GM12878 (cell line): ENCODE measurements around the gene FGD5. TPM values are rescaled to one million over a fixed set of nuclear protein-coding genes. Genes with fewer than 3 reads are reported as not detected.
A peak's percentile ranks its signal among the peaks of the same experiment; 100 is the strongest.

Experiments used
- ATAC-seq: fragments of 200-7000 bp; cut with Tn5 transposase; 3 replicates; pipeline ENCODE4 v1.9.1; 2020; ENCODE audit warnings: mild to moderate bottlenecking, moderate library complexity
- BruUV-seq: library from RNA; stranded (reverse); fragments of 400-500 nt; replicated peaks from 2 replicates; lab custom pipeline; 2021; lab: Mats Ljungman, UMichigan
- CTCF ChIA-PET: fragments of 300-600 bp; sonication (Branson Sonifier 250); formaldehyde crosslinking; extraction: SDS; loops from one replicate; lab custom pipeline; 2021; ENCODE audit warnings: inconsistent platforms; lab: Yijun Ruan, JAX
- POLR2A ChIA-PET: fragments of 350-600 bp; formaldehyde crosslinking; extraction: SDS; loops from one replicate; lab custom pipeline; 2021; ENCODE audit warnings: inconsistent platforms; lab: Charles Lee
- RAD21 ChIA-PET: fragments of 300-600 bp; sonication (Branson Sonifier 250); formaldehyde crosslinking; loops from one replicate; lab custom pipeline; 2023; ENCODE audit warnings: antibody characterized with exemption; ENCODE audit not compliant: unreplicated experiment; lab: Charles Lee
- SMC1A ChIA-PET: fragments of 300-600 bp; sonication (Branson Sonifier 250); formaldehyde crosslinking; loops from one replicate; lab custom pipeline; 2023; ENCODE audit not compliant: unreplicated experiment, uncharacterized antibody; lab: Charles Lee
- DNase-seq: peaks from one replicate; pipeline ENCODE4 v3.0.0-alpha.2; 2011; ENCODE audit warnings: low read depth, low spot score
- FAIRE-seq: peaks from 3 replicates; lab custom pipeline; 2011; peaks lifted over from hg19 to GRCh38; lab: Jason Lieb, UNC
- H2AFZ ChIP-seq: 2 replicates; pipeline ENCODE4 v1.6.0; 2011; ENCODE audit warnings: low read depth, low read length, control low read depth; ENCODE audit not compliant: control insufficient read depth
- H3K27ac ChIP-seq: 2 replicates; pipeline ENCODE4 v1.5.1; 2011; ENCODE audit warnings: control low read depth; ENCODE audit not compliant: control insufficient read depth, insufficient read depth
- H3K27me3 ChIP-seq, 2 experiments: replicated peaks in 1 of 2; 2 replicates each; pipeline versions ENCODE4 v1.6.0 to v1.6.1; 2011; ENCODE audit warnings: low read length in 1 of 2; ENCODE audit not compliant: control insufficient read depth in 2 of 2, insufficient read depth in 2 of 2
- H3K36me3 ChIP-seq, 2 experiments: 2 replicates each; pipeline ENCODE4 v1.5.1; 2011; ENCODE audit warnings: low read length in 1 of 2; ENCODE audit not compliant: control insufficient read depth in 2 of 2, insufficient read depth in 2 of 2
- H3K4me1 ChIP-seq: 2 replicates; pipeline ENCODE4 v1.6.1; 2011; ENCODE audit warnings: mild to moderate bottlenecking, low read length, moderate library complexity, mixed read lengths; ENCODE audit not compliant: control insufficient read depth, insufficient read depth
- H3K4me2 ChIP-seq: 2 replicates; pipeline ENCODE4 v1.6.0; 2011; ENCODE audit warnings: control low read depth; ENCODE audit not compliant: control insufficient read depth, insufficient read depth
- H3K4me3 ChIP-seq: fragments of 200-600 bp; sonication (generic); 2 replicates; pipeline ENCODE4 v1.5.1; 2016
- H3K79me2 ChIP-seq: 2 replicates; pipeline ENCODE4 v1.6.0; 2011; ENCODE audit warnings: low read length; ENCODE audit not compliant: control insufficient read depth, insufficient read depth
- H3K9ac ChIP-seq: 2 replicates; pipeline ENCODE4 v1.8.0; 2011; ENCODE audit warnings: low read length, control low read depth, mixed read lengths; ENCODE audit not compliant: control insufficient read depth, insufficient read depth
- H3K9me3 ChIP-seq: replicated peaks from 3 replicates; pipeline ENCODE4 v1.5.1; 2011; ENCODE audit warnings: mild to moderate bottlenecking, low read length; ENCODE audit not compliant: control insufficient read depth, insufficient read depth
- H4K20me1 ChIP-seq: 2 replicates; pipeline ENCODE4 v1.6.0; 2011; ENCODE audit not compliant: control insufficient read depth, insufficient read depth
- ATF7 ChIP-seq: fragments of 450-650 bp; IDR thresholded peaks from 2 replicates; pipeline ENCODE4 v1.6.1; 2016; ENCODE audit warnings: low read depth, mild to moderate bottlenecking
- BHLHE40 ChIP-seq, 2 experiments: fragments of 450-650 bp in 1 of 2; IDR thresholded peaks; 2 replicates each; pipeline ENCODE4 v1.6.1; 2011 to 2017; ENCODE audit warnings: low read depth in 2 of 2, borderline replicate concordance in 1 of 2, improper control_type of control experiment in 1 of 2, low read length in 1 of 2, mild to moderate bottlenecking in 1 of 2
- JUNB ChIP-seq: IDR thresholded peaks from 2 replicates; pipeline ENCODE4 v1.6.1; 2016; ENCODE audit warnings: antibody characterized with exemption, mild to moderate bottlenecking
- KLF5 ChIP-seq: fragments of 450-650 bp; IDR thresholded peaks from 2 replicates; pipeline ENCODE4 v1.6.1; 2014; ENCODE audit warnings: mild to moderate bottlenecking; ENCODE audit not compliant: partially characterized antibody
- NFYA ChIP-seq: IDR thresholded peaks from 2 replicates; pipeline ENCODE4 v1.6.1; 2011; ENCODE audit warnings: low read depth, mild to moderate bottlenecking, low read length, improper control_type of control experiment, borderline replicate concordance
- NR2C1 ChIP-seq: fragments of 450-650 bp; IDR thresholded peaks from 2 replicates; pipeline ENCODE4 v1.6.1; 2017; ENCODE audit warnings: antibody characterized with exemption, mild to moderate bottlenecking, moderate library complexity
- POLR2AphosphoS2 ChIP-seq: IDR thresholded peaks from 2 replicates; pipeline ENCODE4 v1.6.1; 2011; ENCODE audit warnings: low read depth, mild to moderate bottlenecking, low read length, improper control_type of control experiment, moderate library complexity
- RBBP5 ChIP-seq: fragments of 200-600 bp; sonication (generic); conservative IDR thresholded peaks from 2 replicates; pipeline ENCODE4 v1.6.1; 2016
- RELB ChIP-seq: fragments of 450-650 bp; IDR thresholded peaks from 2 replicates; pipeline ENCODE4 v1.6.1; 2017; ENCODE audit warnings: low read depth, mild to moderate bottlenecking, moderate library complexity
- SMAD5 ChIP-seq: IDR thresholded peaks from 2 replicates; pipeline ENCODE4 v1.6.1; 2016; ENCODE audit warnings: antibody characterized with exemption, low read depth
- YY1 ChIP-seq: IDR thresholded peaks from 2 replicates; pipeline ENCODE4 v1.6.1; 2011; ENCODE audit warnings: low read depth, mild to moderate bottlenecking, low read length
- ZBTB33 ChIP-seq: fragments of 450-650 bp; IDR thresholded peaks from 2 replicates; pipeline ENCODE4 v1.6.1; 2017; ENCODE audit warnings: mild to moderate bottlenecking
- WGBS: methylation state at CpG from one replicate; pipeline ENCODE4 v1.1.6; 2016; ENCODE audit warnings: low lambda C conversion rate; ENCODE audit not compliant: insufficient replicate concordance, insufficient coverage; ENCODE audit errors: missing lambda C conversion rate; 5-methylcytosine and 5-hydroxymethylcytosine counted together
- in situ Hi-C: fragments of 300-500 bp; cut with MboI; formaldehyde crosslinking; loops from 9 replicates; pipeline ENCODE4 v1.14.3; 2018; ENCODE audit warnings: mixed read lengths
- intact Hi-C: fragments of 100-400 bp; cut with micrococcal nuclease; formaldehyde crosslinking; loops from one replicate; pipeline ENCODE4 v1.14.2; 2022; ENCODE audit not compliant: unreplicated experiment
- polyA plus RNA-seq, 11 experiments: library from polyadenylated mRNA; depleted of rRNA in 4 of 11; unstranded in 6 of 11; stranded (reverse) in 5 of 11; fragments of >200 nt; fragmentation: Nextera tagmentation in 4 of 11; fragmentation: Illumina TruSeq in 1 of 11; extraction: Ambion mirVana in 4 of 11; extraction: Trizol in 1 of 11; gene quantifications; 1 replicate in 1 of 11; 2 replicates in 10 of 11; pipeline versions ENCODE4 v1.2.1 to v1.2.3, GENCODE V29; 2011 to 2016; ENCODE audit warnings: inconsistent platforms in 2 of 11, missing spikeins in 2 of 11, low read depth in 1 of 11
- total RNA-seq, 4 experiments: library from RNA; depleted of rRNA in 3 of 4; stranded (reverse); fragments of >200 nt in 3 of 4; fragmentation: Illumina TruSeq in 1 of 4; extraction: Trizol in 1 of 4; gene quantifications; 2 replicates each; pipeline versions ENCODE4 v1.2.1 to v1.2.3, GENCODE V29; 2013 to 2021
- TF ChIP-seq, protein P1 (sequence below): fragments of 450-650 bp; IDR thresholded peaks from 2 replicates; pipeline ENCODE4 v1.6.1; 2017; ENCODE audit warnings: borderline replicate concordance

The FGD5 gene
- total and polyA plus RNA-seq, 10 of the 15 experiments (the other 5 are each of a cell fraction or from before 2014, with no cell fraction given), result 0.03 to 0.13 (median 0.11) TPM; not detected in 3

DNA sequence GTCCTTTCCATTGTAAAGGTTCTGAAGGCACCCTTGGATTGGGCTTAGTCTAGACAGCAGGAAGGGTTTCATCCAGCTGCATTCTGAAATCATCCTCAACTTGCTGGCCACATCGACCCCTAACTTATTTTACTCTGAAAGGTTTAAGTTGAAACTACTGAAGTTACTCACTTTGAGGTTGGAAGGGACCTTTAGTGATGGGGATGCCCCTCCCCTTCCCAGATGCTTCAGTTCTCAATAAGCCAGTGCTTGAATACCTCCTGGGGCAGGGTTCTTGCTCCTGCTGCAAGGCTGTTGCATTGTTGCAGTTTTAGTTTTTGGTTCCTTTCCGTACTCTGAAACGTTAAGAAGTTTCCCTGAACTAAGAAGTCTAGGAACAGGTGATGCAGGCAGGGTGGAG, 26.4 kb downstream of the FGD5 start:
- Histone ChIP-seq H3K27ac (no peak overlapping the region), H3K79me2 (no peaks in the 10 kb centered on the region), H3K4me2 (no peak overlapping the region), H4K20me1 (no peaks in the 10 kb centered on the region), H3K4me1 (peaks cover 6% of the 10 kb centered on the region; the same call in 1 of the 2 replicates)
- CTCF ChIA-PET, result interaction anchor here (0.9 kb wide), 1 partner anchor 55 kb away, joined by 3 read pairs; no protein-coding TSS in a partner anchor
- 0% methylated on average over 3 of the region's 3 CpGs for WGBS
- BruUV-seq, result no TSS peak
- TF ChIP-seq JUNB (peak; percentile 25; the same call in 1 of the 2 replicates), ATF7 (no peak)
- TF ChIP-seq, all 136 proteins: peak for 1
- no peak overlapping the region for H3K9ac ChIP-seq
- RAD21 ChIA-PET, result interaction anchor here (1.2 kb wide), 1 partner anchor 20 kb away, joined by 3 read pairs; no protein-coding TSS in a partner anchor
- FAIRE-seq (peak; percentile 66), DNase-seq (no peak), ATAC-seq (peak; percentile 39)
- SMC1A ChIA-PET, result no interaction called here
- intact Hi-C loops, result no loop called here
- no peak overlapping the region for H2AFZ ChIP-seq
- H3K36me3 ChIP-seq, result no peaks in the 10 kb centered on the region
- H3K27me3 ChIP-seq, result peaks cover 0 to 3% of the 10 kb centered on the region in 2 experiments; a peak in 3 of 4 replicates
- in situ Hi-C loops, result no loop called here
- POLR2A ChIA-PET, result interaction anchor here (0.7 to 0.8 kb wide), 2 partner anchors 43 to 104 kb away, joined by 3 read pairs; no protein-coding TSS in a partner anchor
- H3K4me3 ChIP-seq, result no peak overlapping the region
- H3K9me3 ChIP-seq, result no peaks in the 10 kb centered on the region

- no peaks in the 10 kb centered on the region for H3K79me2 ChIP-seq
- H3K27me3 ChIP-seq, result peaks cover 0 to 3% of the 10 kb centered on the region in 2 experiments; a peak in 3 of 4 replicates
- no peaks in the 10 kb centered on the region for H4K20me1 ChIP-seq
- H3K4me1 ChIP-seq, result peaks cover 6% of the 10 kb centered on the region; the same call in 1 of the 2 replicates
- H3K4me2 ChIP-seq, result no peak overlapping the region
- POLR2A ChIA-PET, result no interaction called here
- ATAC-seq (no peak), DNase-seq (no peak), FAIRE-seq (no peak)
- no TSS peak for BruUV-seq
- H3K4me3 ChIP-seq, result no peak overlapping the region
- in situ Hi-C loops (no loop called here), intact Hi-C loops (no loop called here)
- H3K9me3 ChIP-seq, result no peaks in the 10 kb centered on the region
- no peak overlapping the region for H2AFZ ChIP-seq
- H3K9ac ChIP-seq, result no peak overlapping the region
- CTCF ChIA-PET, result interaction anchor here (1.3 kb wide), 1 partner anchor 15 kb away, joined by 5 read pairs; no protein-coding TSS in a partner anchor
- H3K27ac ChIP-seq, result no peak overlapping the region
- SMC1A ChIA-PET, result interaction anchor here (1.0 to 1.6 kb wide), 2 partner anchors 23 to 62 kb away, joined by 3 read pairs; no protein-coding TSS in a partner anchor
- RAD21 ChIA-PET, result no interaction called here
- WGBS, result 7% methylated on average over 4 of the region's 4 CpGs
- H3K36me3 ChIP-seq, result no peaks in the 10 kb centered on the region
- TF ChIP-seq YY1 (no peak), POLR2AphosphoS2 (no peak), NFYA (no peak), KLF5 (no peak), SMAD5 (no peak), RELB (no peak), BHLHE40 (IDR thresholded peaks at IDR 0.05; ENCODE audit: borderline replicate concordance in 1 of 2, low read depth in 2 of 2, low read length in 1 of 2) (no peak), ZBTB33 (no peak), NR2C1 (no peak), RBBP5 (no peak)
- TF ChIP-seq, protein P1, sequence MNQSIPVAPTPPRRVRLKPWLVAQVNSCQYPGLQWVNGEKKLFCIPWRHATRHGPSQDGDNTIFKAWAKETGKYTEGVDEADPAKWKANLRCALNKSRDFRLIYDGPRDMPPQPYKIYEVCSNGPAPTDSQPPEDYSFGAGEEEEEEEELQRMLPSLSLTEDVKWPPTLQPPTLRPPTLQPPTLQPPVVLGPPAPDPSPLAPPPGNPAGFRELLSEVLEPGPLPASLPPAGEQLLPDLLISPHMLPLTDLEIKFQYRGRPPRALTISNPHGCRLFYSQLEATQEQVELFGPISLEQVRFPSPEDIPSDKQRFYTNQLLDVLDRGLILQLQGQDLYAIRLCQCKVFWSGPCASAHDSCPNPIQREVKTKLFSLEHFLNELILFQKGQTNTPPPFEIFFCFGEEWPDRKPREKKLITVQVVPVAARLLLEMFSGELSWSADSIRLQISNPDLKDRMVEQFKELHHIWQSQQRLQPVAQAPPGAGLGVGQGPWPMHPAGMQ, result no peak
Measured at GRCh38 chr3:14845826-14846225, 27.1 kb downstream of the FGD5 start.
